Measurements from ENCODE around the gene ARL5B. TPM values are rescaled to one million over a fixed set of nuclear protein-coding genes. Genes with fewer than 3 reads are reported as not detected.
A peak's percentile ranks its signal among the peaks of the same experiment; 100 is the strongest.

The ARL5B gene
- total and polyA plus RNA-seq, 2 of the 8 experiments (the other 6 are each of a cell fraction or from before 2014, with no cell fraction given), result 8.4 to 52.1 TPM

GRCh38 chr10:18651324-18652007 lies 7.8 kb upstream of the ARL5B start, which contains the start of gene NSUN6 (continued):
- TF ChIP-seq CTCF (IDR thresholded peaks at IDR 0.05; ENCODE audit: control extremely low read depth in 1 of 3, insufficient read depth in 1 of 3, low read depth in 1 of 3, low read length in 3 of 3) (no peak), KDM4A (IDR thresholded peaks at IDR 0.05; ENCODE audit: low read depth, low read length, severe bottlenecking) (peak; percentile 76), JUN (IDR thresholded peaks at IDR 0.05; ENCODE audit: low read depth, low read length) (no peak), FOSL1 (IDR thresholded peaks at IDR 0.05; ENCODE audit: insufficient read depth, low read depth, low read length) (no peak), SAP30 (IDR thresholded peaks at IDR 0.05; ENCODE audit: insufficient read depth, insufficient replicate concordance, low read length) (peak; percentile 70), EZH2 (IDR thresholded peaks at IDR 0.05; ENCODE audit: low read depth, low read length, severe bottlenecking) (no peak), CBX5 (IDR thresholded peaks at IDR 0.05; ENCODE audit: low read depth, low read length) (no peak), SUZ12 (IDR thresholded peaks at IDR 0.05; ENCODE audit: low read length) (no peak), KDM5A (IDR thresholded peaks at IDR 0.05; ENCODE audit: low read length) (peak; percentile 69), TBP (IDR thresholded peaks at IDR 0.05; ENCODE audit: low read depth, low read length) (peak; percentile 73; the same call in 1 of the 2 replicates), ATF3 (IDR thresholded peaks at IDR 0.05; ENCODE audit: insufficient read depth, low read depth, low read length) (peak; percentile 73), EP300 (IDR thresholded peaks at IDR 0.05; ENCODE audit: borderline replicate concordance in 1 of 2, low read depth in 2 of 2, low read length in 2 of 2) (peak in 1 of 2 experiments; percentile 59; a peak in 1 of 3 replicates), HDAC6 (IDR thresholded peaks at IDR 0.05; ENCODE audit: low read depth, low read length) (no peak), GTF2F1 (IDR thresholded peaks at IDR 0.05; ENCODE audit: borderline replicate concordance, low read depth, low read length) (no peak), CTBP2 (IDR thresholded peaks at IDR 0.05; ENCODE audit: borderline replicate concordance, insufficient read depth, insufficient read length, low read length) (no peak), ZNF274 (IDR thresholded peaks at IDR 0.05; ENCODE audit: borderline replicate concordance, extremely low read depth, low read length) (no peak), EGR1 (IDR thresholded peaks at IDR 0.05; ENCODE audit: borderline replicate concordance, low read depth, low read length) (no peak)
- TF ChIP-seq, protein P1, sequence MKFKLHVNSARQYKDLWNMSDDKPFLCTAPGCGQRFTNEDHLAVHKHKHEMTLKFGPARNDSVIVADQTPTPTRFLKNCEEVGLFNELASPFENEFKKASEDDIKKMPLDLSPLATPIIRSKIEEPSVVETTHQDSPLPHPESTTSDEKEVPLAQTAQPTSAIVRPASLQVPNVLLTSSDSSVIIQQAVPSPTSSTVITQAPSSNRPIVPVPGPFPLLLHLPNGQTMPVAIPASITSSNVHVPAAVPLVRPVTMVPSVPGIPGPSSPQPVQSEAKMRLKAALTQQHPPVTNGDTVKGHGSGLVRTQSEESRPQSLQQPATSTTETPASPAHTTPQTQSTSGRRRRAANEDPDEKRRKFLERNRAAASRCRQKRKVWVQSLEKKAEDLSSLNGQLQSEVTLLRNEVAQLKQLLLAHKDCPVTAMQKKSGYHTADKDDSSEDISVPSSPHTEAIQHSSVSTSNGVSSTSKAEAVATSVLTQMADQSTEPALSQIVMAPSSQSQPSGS (IDR thresholded peaks at IDR 0.05; ENCODE audit: low read length), result no peak

Data from H1 (cell line).